ENCODE data around the gene ARPC4.
A peak's percentile ranks its signal among the peaks of the same experiment; 100 is the strongest.

Gene ARPC4

GRCh38 chr3:9793161-9793781, 389 bp downstream of the ARPC4 start:
- Histone ChIP-seq H3K36me3 (ENCODE audit: control insufficient read depth, insufficient read depth, low read length) (peaks cover 21% of the 10 kb centered on the region), H3K27me3 (replicated peaks; ENCODE audit: control insufficient read depth, insufficient read depth, low read length) (no peaks in the 10 kb centered on the region), H3K4me3 (replicated peaks; ENCODE audit: low read depth, low read length) (peak overlapping the region; percentile 86)
- no peak for DNase-seq (ENCODE audit: extremely low read depth, insufficient read length)
- no peak for TF ChIP-seq CTCF (IDR thresholded peaks at IDR 0.05; ENCODE audit: insufficient read depth, low read length, poor library complexity, severe bottlenecking)

- no peak for DNase-seq (ENCODE audit: extremely low read depth, insufficient read length)
- H3K27me3 ChIP-seq (replicated peaks; ENCODE audit: control insufficient read depth, insufficient read depth, low read length): no peaks in the 10 kb centered on the region
- H3K4me3 ChIP-seq (replicated peaks; ENCODE audit: low read depth, low read length): peak overlapping the region; percentile 86
- H3K36me3 ChIP-seq (ENCODE audit: control insufficient read depth, insufficient read depth, low read length): peaks cover 20% of the 10 kb centered on the region
- TF ChIP-seq CTCF (IDR thresholded peaks at IDR 0.05; ENCODE audit: insufficient read depth, low read length, poor library complexity, severe bottlenecking): no peak
These were observed 1.5 kb downstream of the ARPC4 start for GRCh38 chr3:9794400-9794799.

- Histone ChIP-seq H3K4me3 (replicated peaks; ENCODE audit: low read depth, low read length) (no peak overlapping the region; the same call in 1 of the 2 replicates), H3K36me3 (ENCODE audit: control insufficient read depth, insufficient read depth, low read length) (peaks cover 22% of the 10 kb centered on the region), H3K27me3 (replicated peaks; ENCODE audit: control insufficient read depth, insufficient read depth, low read length) (no peaks in the 10 kb centered on the region)
- no peak for TF ChIP-seq CTCF (IDR thresholded peaks at IDR 0.05; ENCODE audit: insufficient read depth, low read length, poor library complexity, severe bottlenecking)
- DNase-seq (ENCODE audit: extremely low read depth, insufficient read length): no peak
These were observed 2.3 kb downstream of the ARPC4 start for GRCh38 chr3:9795207-9795606.

- TF ChIP-seq CTCF (IDR thresholded peaks at IDR 0.05; ENCODE audit: insufficient read depth, low read length, poor library complexity, severe bottlenecking): no peak
- DNase-seq (ENCODE audit: extremely low read depth, insufficient read length): no peak
- Histone ChIP-seq H3K4me3 (replicated peaks; ENCODE audit: low read depth, low read length) (no peak overlapping the region), H3K36me3 (ENCODE audit: control insufficient read depth, insufficient read depth, low read length) (peaks cover 29% of the 10 kb centered on the region), H3K27me3 (replicated peaks; ENCODE audit: control insufficient read depth, insufficient read depth, low read length) (no peaks in the 10 kb centered on the region)
These were observed 4.5 kb downstream of the ARPC4 start for GRCh38 chr3:9797196-9797945.

GRCh38 chr3:9800529-9800928, 7.6 kb downstream of the ARPC4 start:
- peak; percentile 14 for TF ChIP-seq CTCF (IDR thresholded peaks at IDR 0.05; ENCODE audit: insufficient read depth, low read length, poor library complexity, severe bottlenecking)
- Histone ChIP-seq H3K27me3 (replicated peaks; ENCODE audit: control insufficient read depth, insufficient read depth, low read length) (no peaks in the 10 kb centered on the region), H3K4me3 (replicated peaks; ENCODE audit: low read depth, low read length) (no peak overlapping the region), H3K36me3 (ENCODE audit: control insufficient read depth, insufficient read depth, low read length) (peaks cover 49% of the 10 kb centered on the region)
- no peak for DNase-seq (ENCODE audit: extremely low read depth, insufficient read length)
